ENCODE measurements around the gene MTAP.

The MTAP gene

DNA sequence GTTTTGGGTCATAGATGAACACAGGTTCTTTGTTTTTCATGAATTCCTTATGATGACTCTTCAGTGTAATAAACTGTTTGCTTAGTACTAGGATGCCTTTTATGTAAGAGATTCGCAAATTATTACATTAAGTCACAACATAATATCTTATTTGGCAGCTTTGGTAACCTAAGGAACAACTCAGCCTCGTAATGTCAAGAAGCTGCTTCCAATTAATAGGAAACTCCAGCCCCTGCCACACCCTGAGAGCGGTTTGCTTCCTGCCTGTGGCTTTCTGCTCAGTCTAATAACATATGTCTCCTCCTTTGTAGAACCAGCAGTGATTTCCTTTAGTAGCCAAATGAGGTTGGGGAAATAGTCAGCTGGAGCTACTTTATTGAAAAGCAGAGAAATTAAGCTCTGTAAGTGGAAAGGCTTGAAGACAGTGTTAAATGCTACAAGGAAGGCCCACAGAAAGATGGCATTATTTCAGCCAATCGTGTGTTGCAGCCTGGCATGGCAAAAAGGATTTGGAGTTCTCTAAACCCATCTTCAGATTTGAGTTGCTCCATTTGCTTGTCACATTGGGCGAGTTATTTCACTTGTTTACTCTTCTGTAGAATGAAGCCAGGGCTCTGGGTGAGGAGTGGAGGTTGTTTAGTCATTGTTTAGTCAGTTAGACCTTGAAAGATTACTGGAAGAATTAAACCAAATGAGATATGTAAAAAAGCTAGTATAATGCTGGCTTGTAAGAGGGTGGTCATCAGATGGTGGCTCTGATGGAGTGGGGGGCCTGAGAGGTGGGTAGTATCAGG lies 54.1 kb downstream of the MTAP start:
- DNase-seq = no peak
- intact Hi-C loops (cut with DNase I; ENCODE audit: low total_unique reads) = no loop called here
- Histone ChIP-seq H3K36me3 (peaks cover 52 to 67% (median 67%) of the 10 kb centered on the region in 3 donors), H3K4me3 (no peak overlapping the region), H3K9me3 (no peaks in the 10 kb centered on the region), H3K27me3 (no peaks in the 10 kb centered on the region), H3K27ac (no peak overlapping the region), H3K4me1 (no peaks in the 10 kb centered on the region)
- TF ChIP-seq, protein P1, sequence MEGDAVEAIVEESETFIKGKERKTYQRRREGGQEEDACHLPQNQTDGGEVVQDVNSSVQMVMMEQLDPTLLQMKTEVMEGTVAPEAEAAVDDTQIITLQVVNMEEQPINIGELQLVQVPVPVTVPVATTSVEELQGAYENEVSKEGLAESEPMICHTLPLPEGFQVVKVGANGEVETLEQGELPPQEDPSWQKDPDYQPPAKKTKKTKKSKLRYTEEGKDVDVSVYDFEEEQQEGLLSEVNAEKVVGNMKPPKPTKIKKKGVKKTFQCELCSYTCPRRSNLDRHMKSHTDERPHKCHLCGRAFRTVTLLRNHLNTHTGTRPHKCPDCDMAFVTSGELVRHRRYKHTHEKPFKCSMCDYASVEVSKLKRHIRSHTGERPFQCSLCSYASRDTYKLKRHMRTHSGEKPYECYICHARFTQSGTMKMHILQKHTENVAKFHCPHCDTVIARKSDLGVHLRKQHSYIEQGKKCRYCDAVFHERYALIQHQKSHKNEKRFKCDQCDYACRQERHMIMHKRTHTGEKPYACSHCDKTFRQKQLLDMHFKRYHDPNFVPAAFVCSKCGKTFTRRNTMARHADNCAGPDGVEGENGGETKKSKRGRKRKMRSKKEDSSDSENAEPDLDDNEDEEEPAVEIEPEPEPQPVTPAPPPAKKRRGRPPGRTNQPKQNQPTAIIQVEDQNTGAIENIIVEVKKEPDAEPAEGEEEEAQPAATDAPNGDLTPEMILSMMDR (IDR thresholded peaks at IDR 0.05) = no peak

DNA sequence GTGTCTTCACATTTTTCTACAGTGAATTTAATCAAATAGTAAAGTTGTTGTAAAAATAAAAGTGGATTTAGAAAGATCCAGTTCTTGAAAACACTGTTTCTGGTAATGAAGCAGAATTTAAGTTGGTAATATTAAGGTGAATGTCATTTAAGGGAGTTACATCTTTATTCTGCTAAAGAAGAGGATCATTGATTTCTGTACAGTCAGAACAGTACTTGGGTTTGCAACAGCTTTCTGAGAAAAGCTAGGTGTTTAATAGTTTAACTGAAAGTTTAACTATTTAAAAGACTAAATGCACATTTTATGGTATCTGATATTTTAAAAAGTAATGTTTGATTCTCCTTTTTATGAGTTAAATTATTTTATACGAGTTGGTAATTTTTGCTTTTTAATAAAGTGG lies 60.4 kb downstream of the MTAP start:
- Histone ChIP-seq H3K36me3 (peaks cover 56 to 69% (median 65%) of the 10 kb centered on the region in 3 donors), H3K4me1 (no peaks in the 10 kb centered on the region), H3K27me3 (no peaks in the 10 kb centered on the region), H3K9me3 (no peaks in the 10 kb centered on the region), H3K27ac (no peak overlapping the region), H3K4me3 (no peak overlapping the region)
- TF ChIP-seq, protein P1 (IDR thresholded peaks at IDR 0.05) = no peak
- DNase-seq = no peak
- intact Hi-C loops (cut with DNase I; ENCODE audit: low total_unique reads) = loop anchor here (10.0 kb wide), 1 partner anchor 62 kb away; no protein-coding TSS in a partner anchor

DNA sequence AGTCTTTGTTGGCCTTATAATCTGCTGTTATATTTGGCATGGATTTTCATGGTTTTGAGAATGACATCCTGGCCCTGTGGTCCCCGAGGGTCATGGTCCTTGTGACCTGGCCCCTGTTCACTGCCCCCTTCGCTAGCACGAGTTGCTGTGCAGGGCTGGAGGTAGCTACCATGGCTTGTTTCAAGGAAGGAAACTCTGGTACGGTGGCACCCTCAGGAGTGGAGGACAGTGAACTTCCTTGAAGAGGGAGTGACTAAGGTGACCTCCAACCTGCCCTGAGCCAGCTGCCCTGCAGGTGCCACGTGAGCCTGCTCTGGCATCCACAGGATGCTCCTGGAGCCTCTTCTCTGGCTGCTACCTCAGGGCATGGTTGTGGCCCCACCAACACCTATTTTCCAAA lies 62.1 kb downstream of the MTAP start:
- Histone ChIP-seq H3K4me3 (no peak overlapping the region), H3K4me1 (no peaks in the 10 kb centered on the region), H3K27me3 (no peaks in the 10 kb centered on the region), H3K36me3 (peaks cover 40 to 64% (median 48%) of the 10 kb centered on the region in 3 donors), H3K27ac (no peak overlapping the region), H3K9me3 (no peaks in the 10 kb centered on the region)
- TF ChIP-seq, protein P1 (IDR thresholded peaks at IDR 0.05) = no peak
- DNase-seq = no peak
- intact Hi-C loops (cut with DNase I; ENCODE audit: low total_unique reads) = loop anchor here (10.0 kb wide), 1 partner anchor 60 kb away; no protein-coding TSS in a partner anchor

DNA sequence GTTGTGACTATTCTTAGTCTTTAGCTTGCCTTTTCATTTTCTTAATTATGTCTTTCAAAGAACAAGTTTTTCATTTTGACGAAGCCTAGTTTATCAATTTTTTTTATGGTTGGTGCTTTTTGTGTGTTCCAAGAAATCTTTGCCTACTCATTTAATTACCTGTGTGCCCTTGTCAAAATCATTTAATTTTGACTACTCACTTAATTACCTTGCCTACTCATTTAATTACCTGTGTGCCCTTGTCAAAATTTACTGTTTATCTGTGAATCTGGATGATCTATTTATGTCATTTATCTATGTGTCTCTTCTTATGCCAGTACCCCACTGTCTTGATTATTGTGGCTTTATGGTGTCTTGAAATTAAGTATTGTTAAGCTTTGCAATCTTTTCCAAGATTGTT lies 63.9 kb downstream of the MTAP start:
- TF ChIP-seq, protein P1 (IDR thresholded peaks at IDR 0.05) = no peak
- H3K36me3 ChIP-seq = peaks cover 30 to 50% (median 34%) of the 10 kb centered on the region in 3 donors
- no peak overlapping the region for H3K4me3 ChIP-seq
- intact Hi-C loops (cut with DNase I; ENCODE audit: low total_unique reads) = loop anchor here (10.0 kb wide), 1 partner anchor 58 kb away; no protein-coding TSS in a partner anchor
- DNase-seq = no peak
- no peak overlapping the region for H3K27ac ChIP-seq
- H3K27me3 ChIP-seq = no peaks in the 10 kb centered on the region
- H3K4me1 ChIP-seq = no peaks in the 10 kb centered on the region
- no peaks in the 10 kb centered on the region for H3K9me3 ChIP-seq

DNA sequence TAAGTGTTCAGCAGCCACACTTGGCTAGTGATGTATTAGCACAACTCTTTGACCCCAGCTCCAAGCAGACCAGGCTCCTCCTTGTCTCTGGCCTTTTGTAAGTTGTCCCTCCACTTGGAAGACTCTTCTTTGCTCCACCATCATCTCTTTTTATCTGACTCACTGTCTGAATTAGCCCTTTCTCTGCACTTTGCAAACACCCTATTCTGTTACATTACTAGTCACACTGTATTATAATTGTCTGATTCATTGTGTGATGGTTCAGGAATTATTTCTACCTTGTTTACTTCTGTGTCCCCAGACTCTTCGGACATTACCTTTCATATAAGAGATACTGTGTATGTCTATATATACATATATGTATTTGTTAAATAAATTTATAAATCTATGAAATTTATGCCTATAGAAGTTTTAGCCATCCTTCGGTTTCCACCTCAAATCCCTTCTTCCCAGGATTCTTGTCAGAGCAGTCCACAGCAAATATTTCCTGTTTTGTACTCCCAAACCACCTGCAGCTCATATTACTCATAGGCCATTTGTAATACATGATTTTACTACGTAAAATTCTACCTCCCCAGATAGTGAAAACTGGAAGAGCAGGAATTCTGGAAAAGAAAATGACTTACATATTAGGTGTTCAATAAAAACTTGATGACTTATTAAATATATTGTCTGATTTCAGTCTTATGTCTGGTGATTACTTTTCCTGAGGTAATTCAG lies 69.0 kb downstream of the MTAP start:
- no peak overlapping the region for H3K4me3 ChIP-seq
- no peaks in the 10 kb centered on the region for H3K27me3 ChIP-seq
- no peaks in the 10 kb centered on the region for H3K9me3 ChIP-seq
- peaks cover 0 to 11% (median under 1%) of the 10 kb centered on the region in 3 donors for H3K36me3 ChIP-seq
- TF ChIP-seq, protein P1 (IDR thresholded peaks at IDR 0.05) = no peak
- H3K27ac ChIP-seq = no peak overlapping the region
- intact Hi-C loops (cut with DNase I; ENCODE audit: low total_unique reads) = no loop called here
- no peak for DNase-seq
- no peaks in the 10 kb centered on the region for H3K4me1 ChIP-seq

Measured in tibial artery (tissue), 4 donors.